K562 (cell line): ENCODE measurements around the gene SLC36A1.

Source experiments
- EP300 ChIP-seq: IDR thresholded peaks from 2 replicates; pipeline ENCODE4 v1.6.1; 2012; ENCODE audit warnings: low read length, improper control_type of control experiment
- HNRNPUL1 ChIP-seq: fragments of 200-400 bp; formaldehyde crosslinking; IDR thresholded peaks from 2 replicates; pipeline ENCODE4 v1.6.1; 2017; ENCODE audit warnings: low read length
- LCOR ChIP-seq: sonication (generic); formaldehyde crosslinking; IDR thresholded peaks from 2 replicates; pipeline ENCODE4 v1.8.0; 2022; ENCODE audit warnings: mild to moderate bottlenecking, missing genetic modification reagents
- MAFF ChIP-seq: IDR thresholded peaks from 2 replicates; pipeline ENCODE4 v1.6.1; 2012; ENCODE audit warnings: low read length, improper control_type of control experiment
- POLR2A ChIP-seq: fragments of 450-650 bp; conservative IDR thresholded peaks from 2 replicates; pipeline ENCODE4 v1.6.1; 2016
- SRSF3 ChIP-seq: fragments of 200-400 bp; formaldehyde crosslinking; IDR thresholded peaks from 2 replicates; pipeline ENCODE4 v1.6.1; 2016; ENCODE audit warnings: mild to moderate bottlenecking, low read length, moderate library complexity; ENCODE audit not compliant: insufficient read depth
- TRIM28 ChIP-seq: fragments of 450-650 bp; IDR thresholded peaks from 2 replicates; pipeline ENCODE4 v1.6.1; 2017
- XRCC5 ChIP-seq: fragments of 200-400 bp; formaldehyde crosslinking; IDR thresholded peaks from 2 replicates; pipeline ENCODE4 v1.6.1; 2017; ENCODE audit warnings: low read depth, mild to moderate bottlenecking, low read length
- TF ChIP-seq, protein P1 (sequence below), 3 experiments: IDR thresholded peaks in 2 of 3; conservative IDR thresholded peaks in 1 of 3; 2 replicates each; pipeline ENCODE4 v1.5.1; 2011 to 2012; ENCODE audit warnings: low read length in 3 of 3, mild to moderate bottlenecking in 3 of 3, control low read depth in 2 of 3, improper control_type of control experiment in 1 of 3, inconsistent platforms in 1 of 3, low read depth in 1 of 3, mixed read lengths in 1 of 3, moderate library complexity in 1 of 3; ENCODE audit not compliant: insufficient read depth in 2 of 3
- TF ChIP-seq, protein P2 (sequence below): sonication (generic); IDR thresholded peaks from 2 replicates; pipeline ENCODE4 v1.6.1; 2016

- TF ChIP-seq SRSF3 = no peak
- no peak for TF ChIP-seq LCOR
- TF ChIP-seq, protein P1, sequence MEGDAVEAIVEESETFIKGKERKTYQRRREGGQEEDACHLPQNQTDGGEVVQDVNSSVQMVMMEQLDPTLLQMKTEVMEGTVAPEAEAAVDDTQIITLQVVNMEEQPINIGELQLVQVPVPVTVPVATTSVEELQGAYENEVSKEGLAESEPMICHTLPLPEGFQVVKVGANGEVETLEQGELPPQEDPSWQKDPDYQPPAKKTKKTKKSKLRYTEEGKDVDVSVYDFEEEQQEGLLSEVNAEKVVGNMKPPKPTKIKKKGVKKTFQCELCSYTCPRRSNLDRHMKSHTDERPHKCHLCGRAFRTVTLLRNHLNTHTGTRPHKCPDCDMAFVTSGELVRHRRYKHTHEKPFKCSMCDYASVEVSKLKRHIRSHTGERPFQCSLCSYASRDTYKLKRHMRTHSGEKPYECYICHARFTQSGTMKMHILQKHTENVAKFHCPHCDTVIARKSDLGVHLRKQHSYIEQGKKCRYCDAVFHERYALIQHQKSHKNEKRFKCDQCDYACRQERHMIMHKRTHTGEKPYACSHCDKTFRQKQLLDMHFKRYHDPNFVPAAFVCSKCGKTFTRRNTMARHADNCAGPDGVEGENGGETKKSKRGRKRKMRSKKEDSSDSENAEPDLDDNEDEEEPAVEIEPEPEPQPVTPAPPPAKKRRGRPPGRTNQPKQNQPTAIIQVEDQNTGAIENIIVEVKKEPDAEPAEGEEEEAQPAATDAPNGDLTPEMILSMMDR (IDR thresholded peaks at IDR 0.05 in 2 of 3, conservative IDR thresholded peaks at IDR 0.05 in 1 of 3; ENCODE audit: insufficient read depth in 2 of 3, low read depth in 1 of 3, low read length in 3 of 3) = no peak
- no peak for TF ChIP-seq HNRNPUL1
- no peak for TF ChIP-seq MAFF
- no peak for TF ChIP-seq POLR2A
- TF ChIP-seq EP300 = no peak
- TF ChIP-seq TRIM28 = no peak
- no peak for TF ChIP-seq XRCC5
- TF ChIP-seq, protein P2, sequence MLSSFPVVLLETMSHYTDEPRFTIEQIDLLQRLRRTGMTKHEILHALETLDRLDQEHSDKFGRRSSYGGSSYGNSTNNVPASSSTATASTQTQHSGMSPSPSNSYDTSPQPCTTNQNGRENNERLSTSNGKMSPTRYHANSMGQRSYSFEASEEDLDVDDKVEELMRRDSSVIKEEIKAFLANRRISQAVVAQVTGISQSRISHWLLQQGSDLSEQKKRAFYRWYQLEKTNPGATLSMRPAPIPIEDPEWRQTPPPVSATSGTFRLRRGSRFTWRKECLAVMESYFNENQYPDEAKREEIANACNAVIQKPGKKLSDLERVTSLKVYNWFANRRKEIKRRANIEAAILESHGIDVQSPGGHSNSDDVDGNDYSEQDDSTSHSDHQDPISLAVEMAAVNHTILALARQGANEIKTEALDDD = no peak
These were observed 89.6 kb downstream of the SLC36A1 start for GRCh38 chr5:151537044-151537443.
